CMK (cell line): ENCODE results near the gene HDLBP.

Source experiments
- DNase-seq: peaks from one replicate; pipeline ENCODE4 v3.0.0-alpha.2; 2010; ENCODE audit warnings: low read depth

Gene HDLBP

DNA sequence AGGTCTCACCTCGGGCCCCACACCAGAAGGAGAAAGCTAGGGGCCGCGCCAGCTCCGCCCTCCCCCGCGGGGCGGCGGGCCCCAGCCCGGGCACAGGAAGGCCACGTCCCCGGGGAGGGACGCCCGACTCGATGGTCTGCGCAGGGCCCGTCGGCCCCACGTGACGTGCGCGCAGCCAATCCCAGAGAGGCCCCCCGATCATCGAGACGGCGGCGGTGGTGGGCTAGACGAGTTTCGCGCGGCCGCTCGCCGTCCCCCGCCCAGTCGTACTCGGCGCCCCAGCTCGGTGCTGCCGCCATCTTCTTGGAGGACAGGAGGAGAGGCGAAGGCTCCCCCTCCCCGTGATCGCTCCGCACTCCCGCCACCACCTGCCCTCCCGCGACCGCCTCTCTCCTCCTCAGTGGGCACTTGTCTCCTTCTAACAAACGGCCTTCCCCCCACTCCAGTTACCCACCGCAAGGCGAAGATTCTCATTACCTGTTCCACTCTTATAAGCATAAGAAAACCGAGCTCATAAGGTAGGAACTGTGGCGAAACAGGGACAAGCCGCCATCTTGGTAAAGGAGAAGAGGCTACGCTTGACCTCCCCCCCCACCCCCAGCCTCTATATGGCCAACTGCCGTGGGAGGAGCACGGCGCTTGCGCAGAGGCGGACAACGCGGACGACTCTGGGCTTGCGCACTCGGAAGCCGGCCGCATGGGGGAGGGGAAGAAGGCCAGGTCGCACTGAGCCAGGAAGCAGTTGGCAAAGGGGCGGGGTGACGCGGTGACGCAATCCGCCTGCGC lies at the start of gene HDLBP:
HDLBP (minus strand) TSS at position 580 of the 786 bp plus-strand sequence. CDS start 48,803 bp downstream, outside the sequence.
- peak; percentile 97 for DNase-seq

DNA sequence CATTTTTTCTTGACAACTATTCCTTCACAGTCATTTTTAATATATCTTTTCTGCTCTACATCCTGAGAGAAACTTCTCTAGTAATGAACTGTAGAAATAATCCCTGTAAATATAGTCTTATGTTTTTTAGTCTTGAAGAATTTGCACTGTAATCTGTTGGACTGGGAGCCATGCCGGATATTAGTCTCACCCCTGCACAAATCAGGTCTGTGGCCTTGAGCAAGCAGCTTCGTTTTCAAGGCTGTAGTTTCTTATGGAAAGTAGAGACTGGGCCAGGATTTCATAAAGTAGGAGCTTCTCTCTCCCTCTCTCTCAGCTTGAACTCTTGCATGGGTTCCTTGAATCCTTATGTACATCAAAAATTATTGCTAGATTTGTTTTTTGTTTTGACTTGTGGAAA lies 49.3 kb upstream of the HDLBP start:
- DNase-seq, result no peak

DNA sequence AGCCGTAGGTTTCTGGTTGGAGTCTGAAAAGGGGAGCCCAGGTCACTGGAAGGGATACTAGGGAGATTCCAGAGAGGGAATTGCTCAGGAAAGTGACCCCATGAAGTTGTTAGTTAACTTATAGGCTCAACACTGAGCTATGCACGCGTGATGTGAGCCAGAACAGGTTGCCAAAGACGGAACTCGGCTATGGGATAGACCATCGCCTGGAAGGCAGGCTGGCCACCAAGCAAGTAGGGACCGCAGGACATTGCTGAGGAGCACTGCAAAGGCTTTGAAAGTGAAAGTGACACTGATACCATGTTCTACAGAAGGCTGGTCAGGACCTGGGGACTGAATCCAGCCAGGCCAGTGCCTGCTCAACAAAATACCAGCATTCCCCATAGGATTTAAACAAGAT lies 48.0 kb upstream of the HDLBP start:
- no peak for DNase-seq

DNA sequence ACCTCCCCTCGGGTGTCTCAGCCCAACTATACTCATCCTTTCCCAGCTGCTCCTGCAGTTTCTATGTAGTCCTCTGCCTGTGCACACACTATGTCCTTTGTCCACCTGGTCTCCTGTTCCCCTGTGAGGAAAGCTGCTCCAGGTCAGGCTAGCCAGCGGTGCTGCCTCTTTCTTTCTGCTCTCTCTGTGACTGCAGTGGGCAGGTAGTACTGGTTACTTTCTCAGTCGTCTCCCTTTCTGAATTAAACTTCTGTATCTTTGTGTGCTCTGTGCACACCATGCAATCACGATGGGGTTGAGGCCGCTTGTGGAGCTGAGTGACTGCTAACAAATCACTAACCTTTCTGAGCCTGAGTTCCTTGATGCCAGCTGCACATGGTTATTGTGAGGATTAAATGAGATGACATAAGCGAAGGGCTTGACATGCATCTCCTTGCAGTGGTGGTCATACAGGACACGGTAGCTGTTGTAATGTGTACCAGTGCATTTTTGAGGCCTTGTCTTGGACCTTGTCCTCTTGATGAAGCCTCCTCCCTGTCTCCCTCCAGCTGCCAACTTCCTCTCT lies 44.1 kb upstream of the HDLBP start:
- no peak for DNase-seq

GRCh38 chr2:241358470-241358869 lies 43.0 kb upstream of the HDLBP start:
- no peak for DNase-seq

DNA sequence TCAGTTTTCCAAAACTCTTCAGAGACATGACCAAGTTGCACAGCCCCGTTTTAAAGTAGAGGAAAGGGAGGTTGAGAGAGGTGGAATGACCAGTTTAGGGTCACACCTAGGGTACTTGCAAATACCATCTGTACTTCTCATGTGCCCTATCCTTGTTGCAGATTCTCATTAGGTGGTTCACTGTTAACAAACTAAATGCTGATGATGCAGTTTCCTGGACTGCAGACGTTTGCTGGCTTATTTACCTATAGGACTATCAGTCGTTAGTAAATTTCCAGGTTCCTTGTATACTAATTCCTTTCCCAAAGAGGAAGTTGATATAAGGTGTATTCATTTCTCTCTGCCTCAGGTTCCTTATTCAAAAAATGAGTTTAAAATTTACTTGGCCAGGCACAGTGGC lies 42.1 kb upstream of the HDLBP start:
- no peak for DNase-seq

DNA sequence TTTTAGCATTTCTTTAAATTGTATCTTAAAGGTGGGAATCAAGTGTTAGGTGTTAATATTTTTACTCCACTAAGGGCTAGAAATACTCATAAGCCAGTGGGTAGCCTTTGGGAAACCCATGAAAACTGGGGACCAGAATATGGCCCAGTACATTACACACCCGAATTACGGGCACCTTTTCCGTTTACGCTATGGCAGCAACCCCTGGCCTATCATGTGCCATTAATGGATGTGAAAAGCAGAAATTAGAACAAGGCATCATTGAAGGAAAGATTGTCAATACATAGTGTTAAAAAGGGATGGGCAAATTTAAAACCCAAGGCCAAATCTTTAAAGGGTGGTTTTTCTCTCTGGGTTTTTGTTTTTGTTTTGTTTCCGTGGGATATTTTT lies 41.4 kb upstream of the HDLBP start:
- no peak for DNase-seq

DNA sequence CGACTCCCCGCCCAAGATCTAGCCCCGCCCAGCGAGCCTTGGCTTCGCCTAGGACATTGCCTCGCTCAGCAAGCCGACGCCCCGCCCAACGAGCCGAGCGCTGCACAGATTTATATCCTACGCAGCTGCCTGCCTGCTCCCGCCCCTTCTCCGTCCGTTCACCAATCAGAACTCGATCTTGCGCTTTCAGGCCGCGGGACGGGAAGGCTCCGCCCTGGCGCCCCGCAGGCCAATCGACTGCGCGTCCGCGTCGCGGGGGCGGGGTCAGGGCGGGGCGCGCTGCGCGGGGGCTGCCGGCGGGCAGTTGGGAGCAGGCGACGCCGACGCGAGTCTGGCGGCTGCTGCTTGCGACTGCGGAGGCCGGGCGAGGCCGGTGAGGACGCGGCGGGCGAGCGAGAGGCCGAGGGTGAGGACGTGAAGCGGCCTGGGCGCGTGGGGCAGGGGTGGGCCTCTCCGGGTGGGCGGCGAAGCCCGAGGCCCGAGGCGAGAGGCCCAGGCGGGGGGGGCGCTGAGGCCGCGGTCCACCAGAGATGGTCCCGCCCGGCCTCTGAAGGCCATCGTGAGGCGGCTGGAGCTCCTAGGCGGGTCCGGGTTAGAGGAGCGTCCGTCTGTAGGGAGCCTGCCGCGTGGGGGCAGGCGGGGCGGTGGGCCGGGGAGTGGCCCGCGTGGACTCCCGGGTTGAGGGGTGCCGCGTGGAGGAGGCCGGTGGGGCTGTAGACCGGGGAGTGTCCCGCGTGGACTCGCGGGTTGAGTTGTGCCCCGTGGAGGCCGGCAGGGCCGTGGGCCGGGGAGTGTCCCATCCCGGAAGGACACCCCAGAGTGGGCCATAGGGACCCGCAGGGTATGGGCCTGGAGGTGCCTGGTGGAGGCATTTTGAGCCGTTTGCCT lies 40.8 kb upstream of the HDLBP start, which contains the start of gene FARP2:
FARP2 (plus strand) TSS at position 303 of the 888 bp plus-strand sequence. CDS start 16,823 bp downstream, outside the sequence.
- DNase-seq, result peak; percentile 93

DNA sequence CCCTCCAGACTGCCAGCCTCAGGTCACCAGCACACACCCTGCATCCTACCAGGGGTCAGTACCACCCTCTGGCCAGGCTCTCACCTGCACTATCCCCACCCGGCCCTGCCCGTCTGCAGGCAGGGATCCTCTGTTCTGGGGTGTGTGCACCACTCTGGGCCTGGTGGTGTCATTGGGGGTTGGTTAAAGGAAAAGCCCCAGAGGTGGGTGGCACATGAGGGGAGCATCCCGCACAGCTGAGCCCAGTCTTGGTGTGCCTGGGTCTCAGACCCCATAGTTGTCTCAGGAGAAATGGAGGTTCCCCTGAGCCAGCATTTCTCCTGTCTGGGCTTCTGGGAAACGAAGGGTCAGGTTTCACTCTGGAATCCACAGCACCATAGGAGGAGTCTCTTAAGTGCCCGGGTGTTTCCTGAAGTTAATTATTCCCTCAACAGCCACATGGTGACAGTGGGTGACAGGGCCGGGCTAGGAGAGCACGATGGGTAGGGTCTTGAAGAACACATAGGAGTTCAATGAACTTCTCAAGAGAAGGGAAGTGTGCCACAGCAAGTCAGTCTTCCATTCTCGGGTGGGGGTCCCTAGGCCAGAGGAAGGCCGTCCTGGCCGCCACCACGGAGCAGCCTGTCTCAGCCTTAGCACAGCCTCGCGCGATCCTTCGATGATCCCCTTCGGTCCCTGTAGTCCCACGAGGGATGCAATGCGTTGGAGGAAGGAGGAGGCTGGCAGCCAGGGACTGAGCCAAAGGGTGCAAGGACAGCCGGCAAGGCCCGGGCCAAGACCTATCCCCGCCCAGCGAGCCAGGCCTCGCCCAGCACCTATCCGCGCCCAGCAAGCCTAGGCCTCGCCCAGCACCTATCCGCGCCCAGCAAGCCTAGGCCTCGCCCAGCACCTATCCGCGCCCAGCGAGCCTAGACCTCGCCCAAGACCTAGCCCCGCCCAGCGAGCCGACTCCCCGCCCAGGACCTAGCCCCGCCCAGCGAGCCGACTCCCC lies 39.5 kb upstream of the HDLBP start:
- peak; percentile 73 for DNase-seq

DNA sequence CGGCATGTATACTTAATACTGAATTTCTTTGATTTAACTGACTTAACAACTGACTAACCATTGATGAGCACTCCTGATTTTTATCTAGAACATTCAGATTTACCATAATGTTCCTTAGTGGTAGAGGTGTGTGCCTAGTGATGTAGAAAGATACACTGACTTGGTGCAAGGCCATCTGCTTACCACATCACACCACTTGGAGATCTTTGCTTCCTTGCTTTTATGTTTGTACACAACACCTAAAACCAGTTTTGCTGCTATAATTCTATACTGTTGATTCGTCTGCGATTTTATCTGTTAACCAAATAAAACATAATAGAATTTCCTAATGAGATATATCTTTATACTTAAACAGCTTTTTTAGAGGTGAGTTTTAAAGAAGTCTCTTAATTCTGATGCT lies 36.8 kb upstream of the HDLBP start:
- no peak for DNase-seq

- DNase-seq, result no peak
These were observed 36.2 kb upstream of the HDLBP start for GRCh38 chr2:241351640-241352031.

- no peak for DNase-seq
These were observed 35.6 kb upstream of the HDLBP start for GRCh38 chr2:241350878-241351639.

GRCh38 chr2:241350530-241350877 lies 35.0 kb upstream of the HDLBP start:
- DNase-seq, result no peak

DNA sequence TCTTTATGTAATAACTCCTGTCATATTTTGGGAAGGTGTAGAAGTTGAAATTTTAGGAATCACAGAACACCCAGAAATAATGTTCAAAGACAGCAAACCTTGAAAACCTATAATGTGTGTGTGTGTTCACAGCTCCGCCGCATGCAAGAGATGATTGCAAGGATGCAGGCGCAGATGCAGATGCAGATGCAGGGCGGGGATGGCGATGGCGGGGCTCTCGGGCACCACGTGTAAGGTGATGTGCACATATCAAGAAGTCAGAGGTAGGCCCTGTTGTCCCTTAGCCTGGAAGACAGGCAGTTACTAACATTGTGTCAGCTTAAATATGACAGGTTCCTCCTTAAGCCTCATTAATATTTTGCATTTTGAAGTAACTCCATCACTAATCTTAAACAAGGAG lies 34.5 kb upstream of the HDLBP start:
- no peak for DNase-seq

DNA sequence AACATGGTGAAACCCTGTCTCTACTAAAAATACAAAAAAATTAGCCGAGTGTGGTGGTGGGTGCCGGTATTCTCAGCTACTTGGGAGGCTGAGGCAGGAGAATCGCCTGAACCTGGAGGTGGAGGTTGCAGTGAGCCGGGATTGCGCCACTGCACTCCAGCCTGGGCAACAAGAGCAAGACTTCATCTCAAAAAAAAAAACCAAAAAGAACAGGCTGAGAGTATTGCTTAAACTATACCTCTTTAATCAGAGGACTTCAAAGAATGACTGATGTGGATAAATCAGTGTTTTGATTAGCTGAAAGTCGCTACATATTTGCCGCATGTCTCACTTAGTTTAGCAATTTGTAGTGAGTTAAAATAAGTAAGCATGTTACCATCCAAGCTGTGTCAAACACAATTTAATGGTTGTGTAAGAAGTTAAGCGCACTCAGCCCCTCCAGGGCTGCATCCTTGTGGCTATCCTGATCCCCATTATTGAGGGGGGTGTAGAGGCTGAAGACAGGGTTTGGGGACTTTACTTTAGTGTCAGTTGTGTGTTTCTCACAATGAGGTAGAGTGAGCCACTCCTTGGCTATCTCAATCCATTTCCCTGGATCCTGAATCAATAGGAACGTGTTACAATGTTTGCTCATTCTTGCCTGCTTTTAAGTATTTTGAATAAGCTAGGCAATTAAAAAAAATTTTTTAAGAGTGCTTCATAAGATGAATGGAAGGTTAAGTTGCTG lies 29.6 kb upstream of the HDLBP start:
- DNase-seq, result no peak

- DNase-seq, result no peak
These were observed 25.2 kb upstream of the HDLBP start for GRCh38 chr2:241340631-241341163.

- no peak for DNase-seq
These were observed 24.6 kb upstream of the HDLBP start for GRCh38 chr2:241339839-241340630.

GRCh38 chr2:241334813-241335212 lies 19.3 kb upstream of the HDLBP start:
- DNase-seq, result no peak

DNA sequence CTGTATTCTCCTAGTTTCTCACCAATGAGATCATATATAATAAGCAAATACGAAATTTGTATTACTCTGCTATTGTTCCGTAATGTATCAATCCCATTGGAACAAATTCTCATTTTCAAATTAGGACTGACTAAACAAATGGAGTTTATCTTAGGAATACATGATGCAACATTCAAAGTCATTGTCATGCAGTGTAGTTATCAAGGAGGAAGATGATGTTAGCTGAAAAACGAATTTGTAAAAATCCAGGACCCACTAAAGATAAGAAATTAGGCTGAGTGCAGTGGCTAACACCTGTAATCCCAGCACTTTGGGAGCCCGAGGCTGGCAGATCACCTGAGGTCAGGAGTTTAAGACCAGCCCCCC lies 15.1 kb upstream of the HDLBP start:
- DNase-seq, result no peak
